IMR-90 (cell line): ENCODE results near the gene SLC22A25.

Experiments
- CEBPB ChIP-seq: IDR thresholded peaks from 2 replicates; pipeline ENCODE4 v1.6.1; 2012; ENCODE audit warnings: low read depth, low read length, improper control_type of control experiment
- CHD1 ChIP-seq: IDR thresholded peaks from 2 replicates; pipeline ENCODE4 v1.6.1; 2012; ENCODE audit warnings: low read depth, low read length, improper control_type of control experiment
- FOS ChIP-seq: fragments of 150-350 bp; IDR thresholded peaks from 2 replicates; pipeline ENCODE4 v1.6.1; 2016; ENCODE audit warnings: low read depth, low read length
- POLR2A ChIP-seq: IDR thresholded peaks from 2 replicates; pipeline ENCODE4 v1.6.1; 2012; ENCODE audit warnings: mild to moderate bottlenecking, low read depth, low read length
- SMC3 ChIP-seq: fragments of 150-350 bp; IDR thresholded peaks from 2 replicates; pipeline ENCODE4 v1.6.1; 2016; ENCODE audit warnings: low read depth, mild to moderate bottlenecking, antibody characterized with exemption, low read length, moderate library complexity
- TF ChIP-seq, protein P1 (sequence below): conservative IDR thresholded peaks from 2 replicates; pipeline ENCODE4 v1.5.1; 2012; ENCODE audit warnings: mild to moderate bottlenecking, low read depth, low read length, improper control_type of control experiment

DNA sequence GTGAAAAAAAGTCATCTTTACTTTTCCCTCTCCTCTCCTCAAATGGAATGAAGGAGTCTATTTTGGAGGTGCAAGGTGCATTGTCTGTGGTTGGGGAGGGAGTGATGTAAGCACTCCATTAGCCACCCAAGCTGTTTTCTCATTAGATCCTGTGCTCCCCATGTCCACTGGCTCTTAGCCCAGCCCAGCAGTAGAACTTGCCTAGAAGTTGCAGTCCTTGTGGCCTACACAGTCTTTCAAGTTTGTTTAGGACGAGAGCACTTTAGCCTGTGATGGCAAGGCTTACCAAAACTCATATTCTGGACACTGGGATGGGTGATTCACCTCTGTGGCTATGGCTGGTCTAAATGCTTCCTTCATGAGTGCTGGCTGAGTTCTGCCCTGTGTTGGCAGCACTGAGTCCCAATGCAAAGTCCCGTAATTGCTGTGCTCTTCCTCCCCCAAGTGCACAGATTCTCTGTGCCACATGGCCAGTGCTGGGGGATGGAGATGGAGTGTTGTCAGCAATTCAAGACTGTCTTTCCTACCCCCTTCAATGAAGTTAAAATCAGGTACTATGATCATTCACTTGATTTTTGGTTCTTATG lies 15.8 kb downstream of the SLC22A25 start:
- TF ChIP-seq POLR2A = no peak
- TF ChIP-seq FOS = no peak
- TF ChIP-seq CEBPB = no peak
- TF ChIP-seq, protein P1, sequence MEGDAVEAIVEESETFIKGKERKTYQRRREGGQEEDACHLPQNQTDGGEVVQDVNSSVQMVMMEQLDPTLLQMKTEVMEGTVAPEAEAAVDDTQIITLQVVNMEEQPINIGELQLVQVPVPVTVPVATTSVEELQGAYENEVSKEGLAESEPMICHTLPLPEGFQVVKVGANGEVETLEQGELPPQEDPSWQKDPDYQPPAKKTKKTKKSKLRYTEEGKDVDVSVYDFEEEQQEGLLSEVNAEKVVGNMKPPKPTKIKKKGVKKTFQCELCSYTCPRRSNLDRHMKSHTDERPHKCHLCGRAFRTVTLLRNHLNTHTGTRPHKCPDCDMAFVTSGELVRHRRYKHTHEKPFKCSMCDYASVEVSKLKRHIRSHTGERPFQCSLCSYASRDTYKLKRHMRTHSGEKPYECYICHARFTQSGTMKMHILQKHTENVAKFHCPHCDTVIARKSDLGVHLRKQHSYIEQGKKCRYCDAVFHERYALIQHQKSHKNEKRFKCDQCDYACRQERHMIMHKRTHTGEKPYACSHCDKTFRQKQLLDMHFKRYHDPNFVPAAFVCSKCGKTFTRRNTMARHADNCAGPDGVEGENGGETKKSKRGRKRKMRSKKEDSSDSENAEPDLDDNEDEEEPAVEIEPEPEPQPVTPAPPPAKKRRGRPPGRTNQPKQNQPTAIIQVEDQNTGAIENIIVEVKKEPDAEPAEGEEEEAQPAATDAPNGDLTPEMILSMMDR = no peak
- TF ChIP-seq CHD1 = no peak
- no peak for TF ChIP-seq SMC3
